Mesothelial cell of epicardium (in vitro differentiated cells): Measurements from ENCODE around the gene GJB3. TPM values are rescaled to one million over a fixed set of nuclear protein-coding genes. Genes with fewer than 3 reads are reported as not detected.

Experiments
- DNase-seq, 2 experiments: peaks; one replicate each; pipeline ENCODE4 v3.0.0; 2021; ENCODE audit warnings: low spot score in 2 of 2; ENCODE audit not compliant: unreplicated experiment in 2 of 2
- H3K27ac Mint-ChIP-seq: 2 replicates; pipeline ENCODE4 v1.8.0; 2021; ENCODE audit warnings: mixed read lengths
- H3K27me3 Mint-ChIP-seq: 2 replicates; pipeline ENCODE4 v1.8.0; 2021; ENCODE audit warnings: low read depth, mixed read lengths
- H3K36me3 Mint-ChIP-seq: 2 replicates; pipeline ENCODE4 v1.8.0; 2021; ENCODE audit warnings: mixed read lengths
- H3K4me1 Mint-ChIP-seq: 2 replicates; pipeline ENCODE4 v1.8.0; 2021; ENCODE audit warnings: mixed read lengths
- H3K4me3 Mint-ChIP-seq: 2 replicates; pipeline ENCODE4 v1.8.0; 2021; ENCODE audit warnings: mild to moderate bottlenecking, moderate library complexity, mixed read lengths
- H3K9me3 Mint-ChIP-seq: 2 replicates; pipeline ENCODE4 v1.8.0; 2021; ENCODE audit warnings: mixed read lengths
- total RNA-seq: library from RNA; stranded (reverse); gene quantifications from 3 replicates; pipeline ENCODE4 v1.2.1, GENCODE V29; 2021
- TF ChIP-seq, protein P1 (sequence below): fragments of 200-600 bp; sonication (generic); IDR thresholded peaks from one replicate; pipeline ENCODE4 v1.5.0; 2021; ENCODE audit warnings: antibody characterized with exemption; ENCODE audit not compliant: unreplicated experiment

Gene GJB3
- total RNA-seq, 1 donor from 2014 or later = not detected

DNA sequence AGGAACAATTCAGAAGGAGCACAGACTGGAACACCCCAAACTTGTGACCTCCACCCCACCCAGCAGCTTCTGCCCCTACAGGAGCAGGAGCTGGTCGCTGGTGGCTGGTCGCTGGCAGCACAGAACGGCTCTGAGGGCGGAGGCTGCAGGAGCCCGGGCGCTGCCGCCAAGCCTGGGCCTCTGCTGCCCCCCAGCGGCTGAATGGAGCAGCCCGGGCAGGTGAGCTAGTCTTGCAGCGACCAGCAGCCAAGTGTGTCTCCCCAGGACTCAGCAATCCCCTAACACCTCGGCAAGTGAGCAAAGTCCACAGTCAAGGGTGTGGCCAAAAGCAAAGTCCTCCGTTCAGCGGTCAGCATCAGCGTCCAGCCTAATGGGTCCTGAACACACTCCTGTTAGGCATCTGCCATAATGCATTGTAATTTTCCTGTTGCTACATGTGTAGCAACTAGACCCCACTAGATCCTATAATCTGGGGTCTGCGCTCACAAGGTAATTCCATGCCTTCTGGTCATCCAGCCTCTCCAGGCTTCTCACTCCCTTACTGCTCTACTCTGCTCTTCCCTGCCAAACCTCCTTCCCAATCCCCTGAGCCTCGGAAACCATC, 38.2 kb upstream of the GJB3 start:
- Mint-ChIP-seq H3K36me3 (no peaks in the 10 kb centered on the region), H3K4me3 (no peak overlapping the region), H3K27me3 (peaks cover 36% of the 10 kb centered on the region), H3K27ac (no peak overlapping the region), H3K9me3 (no peaks in the 10 kb centered on the region), H3K4me1 (no peaks in the 10 kb centered on the region)
- TF ChIP-seq, protein P1, sequence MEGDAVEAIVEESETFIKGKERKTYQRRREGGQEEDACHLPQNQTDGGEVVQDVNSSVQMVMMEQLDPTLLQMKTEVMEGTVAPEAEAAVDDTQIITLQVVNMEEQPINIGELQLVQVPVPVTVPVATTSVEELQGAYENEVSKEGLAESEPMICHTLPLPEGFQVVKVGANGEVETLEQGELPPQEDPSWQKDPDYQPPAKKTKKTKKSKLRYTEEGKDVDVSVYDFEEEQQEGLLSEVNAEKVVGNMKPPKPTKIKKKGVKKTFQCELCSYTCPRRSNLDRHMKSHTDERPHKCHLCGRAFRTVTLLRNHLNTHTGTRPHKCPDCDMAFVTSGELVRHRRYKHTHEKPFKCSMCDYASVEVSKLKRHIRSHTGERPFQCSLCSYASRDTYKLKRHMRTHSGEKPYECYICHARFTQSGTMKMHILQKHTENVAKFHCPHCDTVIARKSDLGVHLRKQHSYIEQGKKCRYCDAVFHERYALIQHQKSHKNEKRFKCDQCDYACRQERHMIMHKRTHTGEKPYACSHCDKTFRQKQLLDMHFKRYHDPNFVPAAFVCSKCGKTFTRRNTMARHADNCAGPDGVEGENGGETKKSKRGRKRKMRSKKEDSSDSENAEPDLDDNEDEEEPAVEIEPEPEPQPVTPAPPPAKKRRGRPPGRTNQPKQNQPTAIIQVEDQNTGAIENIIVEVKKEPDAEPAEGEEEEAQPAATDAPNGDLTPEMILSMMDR = peak; percentile 89
- peak; percentile 76 to 95 for DNase-seq

- Mint-ChIP-seq H3K4me1 (no peaks in the 10 kb centered on the region), H3K4me3 (no peak overlapping the region), H3K9me3 (no peaks in the 10 kb centered on the region), H3K36me3 (no peaks in the 10 kb centered on the region), H3K27me3 (peaks cover 45% of the 10 kb centered on the region), H3K27ac (no peak overlapping the region)
- no peak for DNase-seq
- TF ChIP-seq, protein P1 = no peak
Measured at GRCh38 chr1:34743775-34744174, 37.2 kb upstream of the GJB3 start.

DNA sequence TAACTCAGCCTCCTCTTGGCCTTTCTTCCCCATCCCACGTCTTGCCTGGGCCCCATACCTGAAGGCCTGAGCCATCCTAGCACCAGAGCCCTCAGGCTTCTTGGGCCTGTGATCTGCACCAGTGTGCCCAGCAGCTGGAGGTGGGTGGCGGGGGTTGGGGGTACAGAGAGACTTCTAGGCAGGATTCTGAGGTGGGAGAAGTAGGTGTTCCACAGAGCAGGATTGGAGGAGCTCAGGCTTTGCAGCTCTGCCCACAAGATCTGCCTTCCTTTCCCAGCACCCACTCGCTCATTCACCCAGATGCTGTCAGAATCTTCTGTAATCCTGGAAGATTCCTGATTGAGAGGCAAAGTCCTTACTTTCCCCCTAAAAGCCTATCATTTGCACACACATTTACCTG, 36.2 kb upstream of the GJB3 start:
- Mint-ChIP-seq H3K27ac (no peak overlapping the region), H3K27me3 (peaks cover 49% of the 10 kb centered on the region), H3K4me3 (no peak overlapping the region), H3K4me1 (no peaks in the 10 kb centered on the region), H3K36me3 (no peaks in the 10 kb centered on the region), H3K9me3 (no peaks in the 10 kb centered on the region)
- no peak for DNase-seq
- TF ChIP-seq, protein P1 = no peak

- no peaks in the 10 kb centered on the region for H3K36me3 Mint-ChIP-seq
- H3K4me1 Mint-ChIP-seq = no peaks in the 10 kb centered on the region
- H3K27me3 Mint-ChIP-seq = peaks cover 46% of the 10 kb centered on the region
- TF ChIP-seq, protein P1 = no peak
- no peaks in the 10 kb centered on the region for H3K9me3 Mint-ChIP-seq
- no peak overlapping the region for H3K27ac Mint-ChIP-seq
- DNase-seq = no peak
- no peak overlapping the region for H3K4me3 Mint-ChIP-seq
Measured at GRCh38 chr1:34745666-34746065, 35.3 kb upstream of the GJB3 start.

DNA sequence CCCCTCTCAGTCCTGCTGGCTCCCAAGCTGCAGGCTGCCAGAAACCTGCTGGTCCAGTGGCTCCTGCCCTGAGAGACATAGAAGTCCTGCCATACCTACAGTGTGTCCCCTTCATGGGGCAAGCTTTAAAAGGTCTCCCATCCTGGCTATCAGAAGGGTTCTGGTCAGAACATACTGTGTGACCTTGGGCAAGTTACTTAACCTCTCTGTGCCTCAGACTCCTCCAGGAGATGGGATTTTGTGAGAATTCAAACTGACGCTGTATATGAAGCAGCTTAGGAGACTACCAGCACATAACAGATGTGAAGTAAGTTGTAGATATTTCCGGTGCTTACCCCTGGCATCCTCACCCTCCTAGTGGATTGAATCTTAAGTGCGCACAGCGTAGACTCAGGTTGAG, 34.9 kb upstream of the GJB3 start:
- Mint-ChIP-seq H3K27ac (no peak overlapping the region), H3K4me1 (no peaks in the 10 kb centered on the region), H3K27me3 (peaks cover 46% of the 10 kb centered on the region), H3K36me3 (no peaks in the 10 kb centered on the region), H3K9me3 (no peaks in the 10 kb centered on the region), H3K4me3 (no peak overlapping the region)
- DNase-seq = no peak
- TF ChIP-seq, protein P1 = no peak
